ACC112 (cell line): ENCODE results near the gene GRIK1.
A peak's percentile ranks its signal among the peaks of the same experiment; 100 is the strongest.

ENCODE experiments used
- H2AFZ ChIP-seq: fragments of 200-600 bp; sonication (generic); one replicate; pipeline ENCODE4 v1.6.0; 2017; ENCODE audit warnings: antibody characterized with exemption, low read length; ENCODE audit not compliant: unreplicated experiment
- H3K27ac ChIP-seq: fragments of 200-600 bp; sonication (generic); 2 replicates; pipeline ENCODE4 v1.5.1; 2014; ENCODE audit warnings: low read depth, mild to moderate bottlenecking, antibody characterized with exemption, low read length, moderate library complexity
- H3K27me3 ChIP-seq: fragments of 200-600 bp; sonication (generic); 2 replicates; pipeline ENCODE4 v1.6.1; 2014; ENCODE audit warnings: mild to moderate bottlenecking, antibody characterized with exemption, low read length, moderate library complexity, mixed read lengths; ENCODE audit not compliant: insufficient read depth
- H3K36me3 ChIP-seq: fragments of 200-600 bp; sonication (generic); 2 replicates; pipeline ENCODE4 v1.6.1; 2016; ENCODE audit warnings: mild to moderate bottlenecking, antibody characterized with exemption, low read length, moderate library complexity, mixed read lengths; ENCODE audit not compliant: insufficient read depth
- H3K4me1 ChIP-seq: fragments of 200-600 bp; sonication (generic); one replicate; pipeline ENCODE4 v1.6.1; 2016; ENCODE audit warnings: low read length, mixed read lengths; ENCODE audit not compliant: insufficient read depth, unreplicated experiment, control insufficient read depth
- H3K4me3 ChIP-seq: fragments of 200-600 bp; sonication (generic); 2 replicates; pipeline ENCODE4 v1.5.1; 2014; ENCODE audit warnings: mild to moderate bottlenecking, low read depth, low read length
- H3K79me2 ChIP-seq: fragments of 200-600 bp; sonication (generic); one replicate; pipeline ENCODE4 v1.6.0; 2016; ENCODE audit warnings: low read length; ENCODE audit not compliant: control insufficient read depth, unreplicated experiment, insufficient read depth

The GRIK1 gene

DNA sequence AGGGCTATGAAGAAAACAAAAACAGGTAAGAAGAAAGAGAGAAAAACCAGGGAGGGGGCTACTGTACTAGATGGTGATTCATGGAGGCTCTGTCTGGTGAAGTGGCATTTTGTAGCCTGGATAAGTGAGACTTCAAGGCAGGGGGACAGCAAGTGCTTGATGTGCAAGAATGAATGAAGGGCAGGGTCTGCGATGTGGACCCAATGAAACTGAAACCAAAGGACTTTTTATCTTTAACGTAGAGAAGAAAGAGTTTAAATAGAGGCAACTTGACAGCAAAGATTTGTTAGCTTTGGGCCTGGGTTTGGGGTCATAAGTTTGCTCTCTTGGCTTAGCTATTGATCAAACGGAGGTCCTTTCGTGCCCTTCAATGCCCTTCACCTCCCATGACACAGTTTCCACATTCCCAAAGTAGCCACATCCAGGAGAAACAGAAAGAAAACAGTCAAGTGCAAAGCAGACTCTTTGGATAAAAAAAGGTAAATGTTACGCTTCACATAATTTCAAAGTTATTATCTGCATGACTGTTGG lies 291.0 kb downstream of the GRIK1 start:
- peak overlapping the region; percentile 14; the same call in 1 of the 2 replicates for H3K4me3 ChIP-seq
- H3K4me1 ChIP-seq = no peaks in the 10 kb centered on the region
- no peaks in the 10 kb centered on the region for H3K79me2 ChIP-seq
- H3K27ac ChIP-seq = no peak overlapping the region
- no peak overlapping the region for H2AFZ ChIP-seq
- H3K27me3 ChIP-seq = no peaks in the 10 kb centered on the region
- no peaks in the 10 kb centered on the region for H3K36me3 ChIP-seq

DNA sequence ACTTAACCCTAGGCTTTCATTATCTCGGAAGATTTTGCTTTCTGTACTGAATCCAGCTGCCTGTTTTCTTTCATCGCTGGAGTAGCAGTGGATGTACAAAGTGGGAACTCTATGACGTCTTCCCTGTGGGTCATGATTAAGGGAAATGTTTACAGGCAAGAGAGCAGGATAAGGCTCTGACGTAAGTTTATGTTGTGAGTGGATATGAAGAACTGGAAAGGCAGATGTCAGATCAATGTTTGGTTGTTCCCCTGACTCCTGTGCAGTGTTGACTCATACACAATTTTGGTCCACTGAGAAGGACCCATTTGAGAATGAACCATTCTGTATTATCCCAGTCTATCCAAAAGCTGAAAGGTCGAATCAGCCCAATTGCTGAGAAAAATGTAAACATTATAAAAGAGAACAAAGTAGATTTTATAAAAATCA lies 292.4 kb downstream of the GRIK1 start:
- H3K27ac ChIP-seq = no peak overlapping the region
- no peak overlapping the region for H3K4me3 ChIP-seq
- no peaks in the 10 kb centered on the region for H3K4me1 ChIP-seq
- no peaks in the 10 kb centered on the region for H3K36me3 ChIP-seq
- H2AFZ ChIP-seq = no peak overlapping the region
- no peaks in the 10 kb centered on the region for H3K27me3 ChIP-seq
- H3K79me2 ChIP-seq = no peaks in the 10 kb centered on the region

DNA sequence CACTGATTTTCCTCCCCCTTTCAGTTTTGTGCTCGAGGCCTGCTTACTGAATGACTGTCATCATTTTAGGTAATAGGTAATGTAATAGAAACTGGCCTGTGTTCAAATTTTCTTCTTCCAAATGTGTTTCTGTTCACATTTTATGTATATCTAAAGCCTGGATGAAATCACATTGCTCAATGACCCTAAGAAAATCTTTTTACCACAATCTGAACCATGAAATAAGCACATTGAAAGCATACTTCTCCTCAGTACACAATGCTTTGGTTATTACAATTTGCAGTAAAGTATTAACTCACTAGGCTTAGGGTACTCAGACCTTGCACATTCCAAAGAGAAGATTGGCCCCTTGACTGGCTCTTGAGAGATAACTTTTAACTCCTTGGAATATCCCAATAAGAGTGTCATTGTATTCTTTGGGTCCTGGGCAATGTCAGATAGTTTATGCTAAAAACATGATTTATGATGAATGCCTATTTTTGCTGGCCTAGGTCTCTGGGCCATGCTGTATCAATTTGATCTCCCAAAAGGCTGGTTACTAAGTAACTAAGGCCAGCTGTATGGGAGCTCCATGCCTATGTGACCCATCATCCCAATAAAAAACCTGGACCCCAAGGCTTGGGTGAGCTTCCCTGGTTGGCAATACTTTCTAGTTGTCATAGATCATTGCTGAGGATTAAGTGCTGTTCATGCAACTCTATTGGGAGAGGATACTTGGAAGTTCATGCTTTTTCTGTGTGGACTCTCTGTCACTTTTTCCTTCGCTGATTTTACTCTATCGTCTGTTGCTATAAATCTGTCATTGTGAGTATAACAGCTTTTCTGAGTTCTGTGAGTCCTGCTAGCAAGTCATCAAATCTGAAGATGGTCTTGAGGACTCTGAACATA lies 293.9 kb downstream of the GRIK1 start:
- Histone ChIP-seq H3K27ac (no peak overlapping the region), H3K4me1 (no peaks in the 10 kb centered on the region), H3K4me3 (no peak overlapping the region)

DNA sequence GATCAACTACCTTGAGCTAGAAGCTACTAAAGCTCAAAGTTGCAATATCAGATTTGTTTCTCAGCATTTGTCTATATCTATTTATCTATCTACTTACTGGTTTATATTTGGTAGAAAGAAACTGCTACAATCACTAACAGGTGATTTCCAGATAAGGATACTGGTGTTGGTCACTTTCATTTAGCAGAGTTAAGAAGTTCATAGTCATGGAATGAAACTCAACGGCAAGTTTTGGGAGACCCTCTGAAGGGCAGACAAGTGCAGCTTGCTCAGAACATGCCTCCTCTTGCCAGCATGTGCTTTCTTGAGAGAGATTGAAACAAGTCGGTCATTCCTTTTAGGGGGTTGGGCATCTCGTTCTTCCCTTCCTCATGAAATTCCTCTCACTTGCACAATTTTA lies 296.5 kb downstream of the GRIK1 start:
- H3K27me3 ChIP-seq = no peaks in the 10 kb centered on the region
- no peak overlapping the region for H3K27ac ChIP-seq
- H3K4me1 ChIP-seq = no peaks in the 10 kb centered on the region

More for the DNA sequence above, 293.9 kb downstream of the GRIK1 start:
- Histone ChIP-seq H2AFZ (no peak overlapping the region), H3K27me3 (no peaks in the 10 kb centered on the region), H3K79me2 (no peaks in the 10 kb centered on the region), H3K36me3 (no peaks in the 10 kb centered on the region)

DNA sequence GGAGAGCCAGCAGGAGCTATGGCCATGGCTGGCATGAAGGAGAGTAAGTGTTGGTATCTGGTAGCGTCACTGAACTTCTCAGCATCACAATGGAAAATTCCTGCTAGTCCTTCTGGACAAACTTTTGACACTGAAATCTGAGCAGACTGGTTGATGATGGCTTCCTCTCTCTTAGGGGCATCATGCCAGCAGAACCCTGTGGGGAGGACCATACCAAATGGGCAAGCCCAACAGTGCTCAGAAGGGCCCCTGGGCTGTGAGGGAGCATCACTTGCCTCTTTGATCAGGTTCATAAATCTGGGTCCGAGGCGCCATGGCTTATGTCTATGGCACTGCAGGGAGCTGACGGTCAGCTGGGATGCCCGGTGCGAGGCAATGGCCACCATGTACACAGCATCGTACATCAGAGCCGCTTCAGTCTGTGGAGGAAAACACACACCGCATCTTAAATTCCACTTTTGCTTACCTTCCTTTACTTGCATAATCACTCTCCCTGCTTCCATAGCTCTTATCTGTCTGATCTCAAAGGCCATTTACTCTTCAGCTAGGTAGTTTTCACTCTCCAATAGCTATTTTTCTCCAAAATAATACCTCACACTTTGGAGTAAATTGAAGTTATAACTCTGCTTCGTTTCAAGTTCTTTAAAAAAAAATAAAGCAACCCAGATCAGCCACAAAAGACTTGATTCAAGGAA lies 297.1 kb downstream of the GRIK1 start:
- no peaks in the 10 kb centered on the region for H3K27me3 ChIP-seq
- H3K36me3 ChIP-seq = no peaks in the 10 kb centered on the region
- no peaks in the 10 kb centered on the region for H3K4me1 ChIP-seq
- no peak overlapping the region for H3K4me3 ChIP-seq
- no peak overlapping the region for H3K27ac ChIP-seq
- no peak overlapping the region for H2AFZ ChIP-seq
- H3K79me2 ChIP-seq = no peaks in the 10 kb centered on the region

More for the DNA sequence above, 296.5 kb downstream of the GRIK1 start:
- Histone ChIP-seq H3K79me2 (no peaks in the 10 kb centered on the region), H2AFZ (no peak overlapping the region), H3K4me3 (no peak overlapping the region), H3K36me3 (no peaks in the 10 kb centered on the region)

DNA sequence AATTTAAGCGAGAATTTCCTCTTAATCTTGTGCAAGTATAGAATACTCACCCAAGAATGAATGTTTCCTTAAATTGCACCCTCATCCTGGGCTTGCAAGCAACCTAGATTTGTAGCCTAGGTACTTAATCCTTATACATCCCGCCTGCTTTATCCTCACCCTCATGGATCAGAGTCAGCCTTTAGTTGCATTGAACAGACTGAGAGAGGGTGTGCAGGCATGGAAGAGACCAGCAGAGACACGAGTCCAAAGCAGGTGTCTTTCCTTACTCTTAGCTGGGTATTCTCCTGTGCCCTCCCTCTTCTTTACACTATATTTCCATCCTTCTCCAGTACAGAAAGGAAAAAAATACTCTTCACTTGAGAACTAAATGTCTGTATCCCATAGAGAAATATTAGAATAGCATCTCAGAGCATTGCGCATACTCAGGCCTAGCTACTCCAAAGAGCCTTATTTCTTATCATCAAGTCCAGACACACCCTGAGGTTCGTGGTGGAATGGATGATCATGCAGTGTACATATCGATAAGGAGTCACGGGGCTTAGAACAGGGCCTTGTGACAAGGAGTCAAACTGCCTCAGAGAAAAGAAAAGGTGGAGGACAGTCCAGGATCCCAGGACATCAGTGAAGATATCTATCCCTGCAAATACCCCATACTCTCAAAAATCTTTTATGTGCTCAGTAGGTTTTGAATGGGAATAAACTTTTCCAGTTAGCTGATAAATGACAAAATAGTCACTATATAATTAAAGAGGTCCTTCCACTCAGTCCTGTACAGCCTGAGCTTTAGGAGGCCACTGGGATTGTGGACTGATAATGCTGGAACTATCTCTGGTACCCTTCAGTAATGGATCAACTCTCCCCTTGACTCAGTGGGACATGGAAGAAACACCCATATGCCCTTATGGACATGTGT lies 297.9 kb downstream of the GRIK1 start:
- no peak overlapping the region for H3K4me3 ChIP-seq
- H3K27me3 ChIP-seq = no peaks in the 10 kb centered on the region
- no peaks in the 10 kb centered on the region for H3K4me1 ChIP-seq
- no peaks in the 10 kb centered on the region for H3K36me3 ChIP-seq
- H3K27ac ChIP-seq = no peak overlapping the region
- H2AFZ ChIP-seq = no peak overlapping the region
- no peaks in the 10 kb centered on the region for H3K79me2 ChIP-seq

DNA sequence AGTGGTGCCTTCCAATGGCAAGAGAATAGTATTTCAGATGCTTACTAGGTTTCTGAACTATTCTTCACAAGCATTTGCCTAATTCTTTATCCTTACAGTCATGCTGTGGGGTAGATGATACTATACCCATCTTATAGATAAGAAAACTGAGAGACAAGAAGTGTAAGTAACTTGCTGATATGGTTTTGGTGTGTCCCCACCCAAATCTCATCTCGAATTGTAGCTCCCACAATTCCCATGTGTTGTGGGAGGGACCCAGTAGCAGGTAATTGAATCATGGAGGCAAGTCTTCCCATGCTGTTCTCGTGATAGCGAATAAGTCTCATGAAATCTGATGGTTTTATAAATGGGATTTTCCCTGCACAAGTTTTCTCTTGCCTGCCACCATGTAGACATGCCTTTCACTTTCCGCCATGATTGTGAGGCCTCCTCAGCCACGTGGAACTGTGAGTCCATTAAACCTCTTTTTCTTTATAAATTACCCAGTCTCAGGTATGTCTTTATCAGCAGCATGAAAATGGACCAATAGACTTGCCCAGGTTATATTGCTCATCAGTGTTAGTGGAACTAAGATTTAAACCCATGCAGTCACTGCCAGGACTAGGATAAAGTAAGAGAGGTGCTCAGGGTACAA lies 298.7 kb downstream of the GRIK1 start:
- Histone ChIP-seq H3K27me3 (no peaks in the 10 kb centered on the region), H3K4me1 (no peaks in the 10 kb centered on the region), H2AFZ (no peak overlapping the region), H3K27ac (no peak overlapping the region), H3K79me2 (no peaks in the 10 kb centered on the region), H3K4me3 (no peak overlapping the region), H3K36me3 (no peaks in the 10 kb centered on the region)

DNA sequence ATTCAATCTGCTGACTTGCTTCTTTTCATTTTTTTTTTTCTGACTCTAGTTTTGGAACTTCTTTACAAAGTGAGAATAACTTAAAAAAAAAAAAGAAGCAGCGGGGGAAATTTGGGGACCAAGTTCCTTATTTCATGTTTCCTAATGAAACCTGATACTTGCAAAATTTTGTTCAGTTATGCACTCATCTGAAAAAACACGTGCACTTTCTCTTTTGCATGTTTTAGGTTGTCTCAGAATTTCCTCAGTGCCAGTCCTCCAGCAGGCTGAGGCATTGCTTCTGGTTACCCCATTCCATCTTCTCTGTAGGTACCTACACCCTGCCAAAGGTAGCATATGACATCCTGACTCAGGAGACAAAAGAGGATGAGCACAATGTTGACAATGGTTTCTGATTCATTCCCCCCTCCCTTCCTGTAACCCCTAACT lies 299.7 kb downstream of the GRIK1 start:
- Histone ChIP-seq H3K4me1 (no peaks in the 10 kb centered on the region), H3K36me3 (no peaks in the 10 kb centered on the region), H2AFZ (no peak overlapping the region), H3K79me2 (no peaks in the 10 kb centered on the region), H3K27ac (no peak overlapping the region), H3K27me3 (no peaks in the 10 kb centered on the region), H3K4me3 (no peak overlapping the region)

DNA sequence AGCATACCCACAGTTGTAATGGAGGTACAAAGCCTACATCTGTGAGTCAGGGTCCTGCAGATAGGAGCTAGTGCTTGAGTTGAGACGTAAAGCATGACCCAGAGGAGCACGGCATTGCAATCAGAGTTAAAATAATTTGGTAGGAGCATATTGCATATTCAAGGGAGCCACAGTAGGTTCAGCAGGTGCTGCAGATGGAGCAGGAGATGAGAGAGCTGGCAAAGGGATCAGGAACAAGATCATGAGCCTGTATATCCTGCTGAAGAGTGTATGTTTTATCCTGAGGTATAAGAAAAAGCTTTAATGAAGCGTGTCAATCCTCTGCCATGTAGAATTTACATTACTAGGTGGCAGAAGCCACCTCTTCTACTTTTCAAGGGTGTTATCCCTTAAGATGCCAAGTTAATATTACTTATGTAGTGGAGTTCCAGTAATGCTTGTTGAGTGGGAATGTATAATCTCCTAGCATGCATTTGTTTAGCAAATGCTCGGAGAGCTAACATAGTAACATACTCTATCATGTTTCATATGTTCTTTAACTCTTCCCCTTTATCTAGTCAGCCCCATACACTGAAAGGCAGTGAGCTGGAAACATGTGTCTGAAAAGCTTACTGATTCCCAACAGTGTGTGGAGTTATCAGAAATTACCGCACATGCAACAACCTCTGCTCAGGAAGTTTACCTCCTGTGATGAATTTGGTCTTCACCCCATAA lies 300.3 kb downstream of the GRIK1 start:
- no peak overlapping the region for H2AFZ ChIP-seq
- no peaks in the 10 kb centered on the region for H3K79me2 ChIP-seq
- H3K27me3 ChIP-seq = no peaks in the 10 kb centered on the region
- H3K27ac ChIP-seq = no peak overlapping the region
- no peaks in the 10 kb centered on the region for H3K36me3 ChIP-seq
- no peaks in the 10 kb centered on the region for H3K4me1 ChIP-seq
- no peak overlapping the region for H3K4me3 ChIP-seq
